SH-SY5Y (cell line): ENCODE results near the gene DEDD2.

Source experiments
- GATA2 ChIP-seq: IDR thresholded peaks from 2 replicates; pipeline ENCODE4 v1.6.1; 2011; ENCODE audit warnings: mild to moderate bottlenecking, low read depth, low read length
- GATA3 ChIP-seq: IDR thresholded peaks from 2 replicates; pipeline ENCODE4 v1.6.1; 2011; ENCODE audit warnings: low read depth, mild to moderate bottlenecking, low read length, moderate library complexity

The DEDD2 gene

DNA sequence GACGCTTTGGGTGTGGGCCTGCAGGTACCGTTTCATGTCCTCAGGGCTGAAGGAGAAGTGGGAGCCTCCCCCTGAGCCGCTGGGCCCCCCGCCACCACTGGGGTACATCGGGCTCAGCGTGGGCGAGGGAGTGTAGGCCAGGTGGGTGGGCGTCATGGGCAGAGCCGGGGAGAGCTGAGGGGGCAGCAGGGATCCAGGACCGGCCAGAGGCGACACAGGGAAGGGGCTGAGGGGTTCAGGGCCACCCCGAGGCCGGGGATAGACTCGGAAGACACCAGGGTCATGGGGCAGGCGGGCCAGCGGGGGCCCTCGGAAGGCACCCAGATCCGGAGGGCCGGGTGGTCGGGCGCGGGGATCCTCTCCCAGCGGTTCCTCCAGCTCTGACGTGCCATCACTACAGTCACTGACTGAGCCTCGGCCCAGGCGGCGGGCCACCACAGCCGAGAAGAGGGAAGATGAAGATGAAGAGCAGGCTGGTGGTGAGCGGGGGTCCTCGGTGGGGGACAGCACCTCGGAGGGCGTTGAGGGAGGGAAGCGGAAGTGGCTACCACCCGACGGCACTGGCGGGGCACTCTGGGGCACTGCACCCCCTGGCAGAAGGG is 31.8 kb upstream of the DEDD2 start:
- TF ChIP-seq GATA3 (no peak), GATA2 (no peak)

DNA sequence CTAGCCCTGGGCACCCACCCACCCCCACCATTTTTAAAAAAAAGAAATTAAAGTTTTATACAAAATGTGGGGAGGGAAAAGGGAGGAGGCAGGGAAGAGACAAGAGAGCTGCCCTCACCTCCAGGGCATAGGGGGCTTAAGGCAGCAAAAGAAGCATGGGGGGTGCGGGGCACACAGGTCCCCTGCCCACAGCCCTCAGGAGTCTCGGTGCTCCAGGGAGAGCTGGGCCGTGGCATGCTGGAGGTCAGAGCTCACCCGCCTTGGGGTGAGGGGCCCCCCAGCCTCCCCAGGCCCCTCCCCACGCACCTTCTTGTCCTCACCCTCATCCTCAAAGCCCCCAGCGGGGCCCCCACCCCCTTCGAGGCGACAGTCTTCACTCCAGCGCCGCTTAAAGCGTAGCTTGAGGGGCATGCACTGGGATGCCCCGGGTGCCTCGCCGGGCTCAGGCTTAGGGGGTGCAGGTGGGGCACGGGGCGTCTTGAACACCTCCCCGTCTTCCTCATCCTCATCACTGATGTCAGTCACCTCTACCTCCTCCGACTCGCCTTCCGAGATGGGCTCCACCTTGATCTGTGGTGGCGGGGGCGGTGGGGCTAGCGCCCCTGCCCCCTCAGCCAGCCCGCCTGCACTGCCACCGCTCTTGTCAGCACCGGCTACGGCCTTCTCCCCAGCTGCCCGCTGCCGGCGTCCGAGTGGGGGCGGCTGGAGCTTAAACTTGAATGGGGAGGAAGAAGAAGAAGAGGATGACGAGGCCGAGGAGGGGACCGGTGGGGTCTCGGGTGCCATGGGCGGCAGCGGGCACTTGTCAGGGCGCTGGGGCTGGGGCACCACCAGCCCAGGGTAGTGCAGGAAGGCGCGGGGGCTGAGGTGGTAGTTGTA is 31.0 kb upstream of the DEDD2 start:
- TF ChIP-seq GATA3: no peak
- TF ChIP-seq GATA2: no peak

DNA sequence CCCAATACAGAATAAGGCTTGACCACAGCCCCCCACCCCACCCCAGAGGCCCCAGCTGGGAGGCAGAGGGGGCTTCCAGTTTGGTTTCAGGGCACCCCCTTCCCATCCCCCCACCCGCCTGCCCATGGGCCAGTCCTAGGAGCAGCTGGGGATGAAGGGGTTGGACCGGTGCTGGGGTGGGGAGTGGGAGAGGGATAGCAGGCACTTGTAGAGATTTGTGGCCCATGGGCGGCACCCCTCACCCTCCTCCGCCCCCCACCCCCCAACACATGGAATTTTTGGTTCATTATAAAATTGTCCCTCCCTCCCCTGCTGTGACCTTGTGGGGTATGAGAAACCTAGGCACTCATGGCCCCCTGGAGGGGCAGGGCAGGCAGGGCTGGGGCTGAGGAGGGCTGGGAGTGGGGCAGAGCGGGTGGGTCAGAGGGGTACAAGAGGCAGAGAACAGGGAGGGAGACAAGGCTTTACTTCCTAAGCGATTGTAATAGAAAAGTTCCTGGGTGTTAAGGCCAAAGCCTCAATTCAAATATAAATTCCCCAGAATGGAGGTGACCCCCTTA is 30.2 kb upstream of the DEDD2 start:
- no peak for TF ChIP-seq GATA2
- TF ChIP-seq GATA3: no peak

DNA sequence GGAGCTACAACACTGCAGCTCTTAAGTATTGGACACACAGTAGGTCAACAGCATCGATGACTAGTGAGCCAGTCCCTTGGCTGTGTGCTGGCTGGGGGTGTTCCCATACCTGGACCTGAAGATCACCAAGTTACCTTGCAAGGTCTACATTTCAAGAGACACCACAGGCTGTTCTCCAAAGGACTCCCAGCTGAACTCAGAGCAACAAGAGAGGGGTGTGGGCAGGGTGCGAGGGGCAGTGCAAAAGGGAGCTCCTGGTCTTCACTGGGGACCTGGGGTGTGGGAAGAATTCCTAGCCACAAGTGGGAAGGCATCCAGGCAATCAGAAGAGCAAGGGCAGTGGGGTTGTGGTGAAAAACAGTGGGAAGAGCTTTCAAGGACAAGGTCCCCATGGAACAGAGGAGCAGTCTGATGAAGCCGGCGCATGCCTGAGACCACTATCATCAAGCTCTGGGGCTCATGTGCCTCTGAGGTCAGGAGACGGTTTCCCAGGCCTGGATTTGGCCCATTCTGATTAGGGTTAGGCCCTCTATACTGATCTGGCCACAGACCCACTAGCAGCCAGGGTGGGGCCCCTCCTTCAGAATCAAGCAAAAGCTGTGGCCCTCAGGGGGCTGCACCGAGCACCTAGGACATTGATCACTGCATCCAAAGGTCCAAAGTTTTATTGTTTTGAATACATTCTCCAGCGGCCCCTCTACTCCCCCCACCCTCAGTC is 29.6 kb upstream of the DEDD2 start:
- no peak for TF ChIP-seq GATA3

DNA sequence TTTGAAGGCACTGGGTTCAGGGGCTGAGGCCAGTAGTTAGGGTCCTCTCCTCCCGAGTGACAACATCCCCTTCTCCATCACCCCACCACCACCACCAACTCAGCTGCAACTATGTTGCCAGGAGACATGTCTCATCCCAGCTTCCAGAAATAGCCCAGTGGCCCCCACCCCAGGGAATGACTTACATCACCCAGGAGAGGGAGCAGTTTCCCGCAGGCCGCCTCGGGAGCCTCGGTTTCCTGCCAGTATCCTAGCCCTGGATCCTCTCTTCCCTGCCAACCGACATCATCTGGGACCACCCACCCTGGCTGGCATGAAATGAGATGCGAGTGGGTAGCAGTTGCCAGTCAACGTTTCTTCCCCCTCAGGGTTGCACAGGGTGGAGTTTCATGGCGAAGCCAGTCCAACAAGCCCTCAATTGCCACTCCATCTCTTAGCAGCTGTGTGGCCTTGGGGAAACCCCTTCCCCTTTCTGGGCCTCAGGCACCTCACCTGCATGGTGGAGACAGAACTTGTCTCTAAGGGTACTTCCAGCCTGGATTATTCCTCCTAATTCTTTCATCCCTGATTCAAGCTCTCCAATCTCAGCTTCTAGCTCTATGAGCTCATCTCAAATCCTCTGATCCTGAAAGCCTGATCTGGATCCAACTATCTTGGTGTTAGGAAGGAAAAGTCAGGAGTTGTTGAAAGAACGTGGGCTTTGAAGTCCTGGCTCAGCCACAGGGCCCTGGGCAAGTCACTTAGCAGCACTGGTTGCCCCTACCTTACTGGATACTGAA is 28.9 kb upstream of the DEDD2 start:
- TF ChIP-seq GATA2 (no peak), GATA3 (no peak)

DNA sequence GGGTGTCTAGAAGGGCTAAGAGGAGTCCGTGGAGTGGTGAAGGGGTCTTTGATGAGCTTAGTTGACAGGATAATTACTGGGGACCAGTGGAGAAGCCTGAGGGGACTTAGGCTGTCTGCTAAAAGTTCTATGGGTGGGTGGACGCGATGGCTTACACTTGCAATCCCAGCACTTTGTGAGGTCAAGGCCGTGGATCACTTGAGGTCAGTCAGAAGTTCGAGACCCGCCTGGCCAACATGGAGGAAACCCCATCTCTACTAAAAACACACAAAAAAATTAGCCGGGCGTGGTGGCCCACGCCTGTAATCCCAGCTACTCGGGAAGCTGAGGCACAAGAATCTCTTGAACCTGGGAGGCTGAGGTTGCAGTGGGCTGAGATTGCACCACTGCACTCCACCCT is 27.8 kb upstream of the DEDD2 start:
- TF ChIP-seq GATA2 (no peak), GATA3 (no peak)

DNA sequence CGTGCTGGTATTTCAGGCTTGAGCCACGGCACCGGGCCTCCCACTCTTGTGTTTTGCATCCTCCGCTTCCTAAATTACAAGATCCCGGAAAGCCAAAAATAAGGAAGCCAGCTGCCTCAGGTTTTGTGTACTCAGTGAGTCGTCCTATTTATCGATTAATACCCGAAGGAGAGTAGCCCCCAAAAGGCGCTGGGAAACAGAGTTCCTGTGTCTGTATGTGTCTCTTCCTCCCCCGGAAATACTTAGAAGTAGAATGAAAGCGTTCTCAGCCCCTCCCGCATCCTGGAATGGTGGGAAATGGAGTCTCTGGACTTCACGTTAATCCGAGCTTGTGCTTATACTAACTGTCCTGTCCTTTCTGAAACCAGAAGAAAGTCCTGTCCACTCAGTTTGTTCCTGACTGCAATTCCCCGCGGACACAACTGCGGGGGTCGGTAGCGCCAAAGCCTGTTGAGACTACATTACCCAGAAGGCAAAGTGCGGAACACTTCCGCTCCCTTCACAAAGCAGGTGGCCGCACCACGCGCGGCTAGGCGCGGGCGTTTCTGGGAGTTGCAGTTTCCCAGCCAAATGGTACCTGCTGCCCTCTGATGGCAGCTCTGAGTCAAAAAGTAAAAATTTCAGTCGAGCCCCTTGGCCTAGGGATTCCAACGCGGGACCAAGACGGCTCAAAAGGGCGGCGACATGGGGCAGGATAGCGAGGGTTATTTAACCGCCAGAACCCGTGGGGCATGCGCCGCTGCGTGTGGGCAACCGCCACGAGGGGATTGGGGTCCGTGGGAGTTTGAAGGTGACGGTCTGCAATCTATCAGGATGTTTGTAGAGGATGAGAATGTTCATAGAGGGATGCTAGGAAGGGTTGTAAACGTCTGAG is 27.1 kb upstream of the DEDD2 start:
- TF ChIP-seq GATA3: no peak
- TF ChIP-seq GATA2: no peak; the same call in 1 of the 2 replicates

DNA sequence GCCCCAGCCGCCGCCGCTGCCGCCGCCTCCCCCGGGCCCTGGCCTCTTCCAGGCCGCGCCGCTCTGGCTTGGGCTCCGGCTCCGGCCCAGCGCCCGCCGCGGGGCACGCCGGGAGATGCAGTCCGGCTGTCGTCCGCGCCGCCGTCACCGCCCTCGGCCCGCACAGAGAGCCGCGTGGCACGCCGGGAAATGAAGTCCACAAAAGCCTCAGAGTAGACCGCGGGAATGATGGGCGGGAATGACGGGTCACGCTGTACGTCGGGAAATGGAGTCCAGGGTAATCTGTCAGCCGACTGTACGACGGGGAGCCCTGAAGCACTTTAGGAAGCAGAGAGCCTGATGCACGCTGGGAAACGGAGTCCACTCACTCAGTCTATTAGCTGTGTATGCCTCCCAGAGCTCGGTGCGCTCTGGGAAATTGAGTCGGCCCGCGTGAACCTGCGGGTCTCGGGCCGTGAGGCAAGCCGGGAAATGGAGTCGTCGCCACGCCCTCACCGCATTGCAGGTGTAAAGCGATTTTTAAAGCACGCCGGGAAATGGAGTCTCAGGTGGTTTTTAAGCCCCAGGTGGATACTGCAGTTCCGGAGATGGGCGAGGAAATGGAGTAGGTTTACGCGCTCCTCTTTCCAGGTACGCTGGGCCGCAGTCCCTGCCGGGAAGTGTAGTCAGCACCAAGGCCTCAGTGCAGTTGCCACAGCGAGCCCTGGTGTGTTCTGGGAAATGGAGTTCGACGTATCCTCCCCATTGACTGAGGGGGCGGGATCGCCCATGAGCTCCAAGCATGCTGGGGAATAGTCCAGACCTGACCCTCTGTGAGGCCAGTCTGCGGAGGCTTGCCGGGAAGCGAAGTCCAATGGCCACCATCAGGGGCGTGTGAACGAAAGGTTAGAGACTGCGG is 25.3 kb upstream of the DEDD2 start, which contains the start of gene GSK3A:
Gene GSK3A (minus strand): TSS at position 91 of the 898 bp plus-strand sequence. CDS start 137 bp downstream, outside the sequence.
- no peak for TF ChIP-seq GATA3
- no peak for TF ChIP-seq GATA2

DNA sequence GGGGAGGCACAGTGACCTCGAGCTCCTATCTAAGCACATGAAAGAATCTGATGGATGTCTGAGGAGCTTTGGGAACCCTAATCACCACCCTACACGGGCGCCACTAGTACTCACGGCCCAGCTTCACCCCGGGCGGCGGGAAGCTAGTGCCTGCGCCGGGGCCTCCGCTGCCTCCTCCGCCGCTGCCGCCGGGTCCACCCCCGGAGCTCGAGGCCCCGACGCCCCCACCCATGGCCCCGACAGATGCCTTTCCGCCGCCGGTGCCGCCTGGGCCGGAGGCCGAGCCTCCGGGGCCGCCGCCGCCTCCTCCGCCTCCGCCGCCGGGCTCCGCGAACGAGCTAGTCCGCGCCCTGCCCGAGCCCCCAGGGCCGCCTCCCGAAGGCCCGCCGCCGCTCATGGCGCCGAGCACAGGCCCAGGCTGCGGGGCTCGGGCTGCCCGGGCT is 24.6 kb upstream of the DEDD2 start:
- TF ChIP-seq GATA3 (no peak), GATA2 (no peak)

DNA sequence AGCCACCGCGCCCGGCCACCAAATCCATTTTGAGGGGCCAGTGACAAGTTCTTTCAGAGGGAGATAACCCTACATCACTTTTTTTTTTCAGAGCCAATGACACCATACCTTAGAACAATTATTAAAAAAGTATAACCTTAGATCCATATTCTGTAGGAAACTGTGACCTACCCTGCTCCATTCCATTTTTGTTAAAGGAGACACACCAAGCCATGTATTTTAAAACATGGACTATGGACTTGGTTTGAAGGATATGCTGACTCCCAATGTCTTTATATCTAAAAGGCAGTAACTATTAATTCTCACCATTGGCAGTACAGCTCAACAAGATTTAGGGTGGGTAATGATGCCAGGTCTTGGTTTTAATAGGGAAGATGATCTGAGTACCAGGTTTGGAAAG is 23.8 kb upstream of the DEDD2 start:
- TF ChIP-seq GATA2 (no peak), GATA3 (no peak)

DNA sequence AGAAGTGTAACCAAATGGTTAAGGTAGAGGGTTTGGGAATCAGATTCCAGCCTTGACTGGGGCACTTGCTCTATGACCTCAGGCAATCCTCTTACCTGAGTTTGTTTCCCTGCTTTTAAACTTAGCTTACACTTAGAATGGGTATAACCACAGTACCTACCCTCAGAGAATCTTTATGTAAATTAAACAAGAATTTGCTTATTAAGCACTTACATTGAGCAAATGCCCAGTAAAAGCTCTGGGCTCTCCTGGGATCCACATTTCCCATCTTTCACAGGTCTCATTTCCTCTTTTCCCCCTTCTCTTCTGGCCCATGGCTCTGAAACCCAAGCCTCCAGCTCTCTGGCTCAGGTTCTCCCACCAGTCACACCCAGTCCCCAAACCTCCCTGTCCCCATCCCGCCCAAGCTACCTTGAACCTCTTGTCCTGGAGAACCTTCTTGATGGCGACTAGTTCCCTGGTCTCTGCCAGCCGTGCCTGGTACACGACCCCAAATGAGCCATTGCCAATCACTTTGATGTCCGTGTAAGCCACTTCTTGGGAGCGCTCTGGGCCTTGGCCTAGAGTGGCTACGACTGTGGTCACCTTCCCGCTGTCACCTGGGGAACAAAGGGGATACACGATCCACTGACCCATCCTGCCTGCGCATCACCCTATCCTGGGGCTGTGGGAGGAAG is 22.2 kb upstream of the DEDD2 start:
- TF ChIP-seq GATA3 (no peak), GATA2 (no peak)
